ENCODE data around the gene ACBD4.

The ACBD4 gene

GRCh38 chr17:45127207-45127547 is 8.3 kb upstream of the ACBD4 start:
- H3K9me2 ChIP-seq (replicated peaks; ENCODE audit: control insufficient read depth, low read length), result no peaks in the 10 kb centered on the region
- TF ChIP-seq CTCF (IDR thresholded peaks at IDR 0.05; ENCODE audit: low read depth, low read length, poor library complexity, severe bottlenecking) (no peak), EZH2phosphoT487 (IDR thresholded peaks at IDR 0.05; ENCODE audit: borderline replicate concordance, low read length) (no peak)
- peaks cover 16% of the 10 kb centered on the region for H3K27me3 ChIP-seq (ENCODE audit: control insufficient read depth, low read length)
- H3K79me2 ChIP-seq (ENCODE audit: control insufficient read depth, low read length), result no peaks in the 10 kb centered on the region
- H3K4me2 ChIP-seq (ENCODE audit: low read length), result no peak overlapping the region
- no peak overlapping the region for H3K27ac ChIP-seq (ENCODE audit: low read depth, low read length)
- H4K20me1 ChIP-seq (ENCODE audit: control insufficient read depth, insufficient read depth, low read depth, low read length), result 0 out of 2 replicates have a peak, but pooled peaks cover 4% of the 10 kb centered on the region
- H3K4me1 ChIP-seq (ENCODE audit: control insufficient read depth, low read length), result peaks cover 6% of the 10 kb centered on the region; the same call in 1 of the 2 replicates
- H3K36me3 ChIP-seq (ENCODE audit: control insufficient read depth, low read length), result no peaks in the 10 kb centered on the region
- H3K9me3 ChIP-seq (ENCODE audit: control insufficient read depth, insufficient read depth, low read length), result no peaks in the 10 kb centered on the region
- no peak overlapping the region for H3K4me3 ChIP-seq (ENCODE audit: low read length)
- no peaks in the 10 kb centered on the region for H3F3A ChIP-seq (ENCODE audit: control insufficient read depth, insufficient read depth)

- no peak for TF ChIP-seq EZH2phosphoT487 (IDR thresholded peaks at IDR 0.05; ENCODE audit: borderline replicate concordance, low read length)
- TF ChIP-seq CTCF (IDR thresholded peaks at IDR 0.05; ENCODE audit: low read depth, low read length, poor library complexity, severe bottlenecking), result no peak
- Histone ChIP-seq H3K4me2 (ENCODE audit: low read length) (no peak overlapping the region), H3K79me2 (ENCODE audit: control insufficient read depth, low read length) (no peaks in the 10 kb centered on the region), H3K4me3 (ENCODE audit: low read length) (no peak overlapping the region), H3K27me3 (ENCODE audit: control insufficient read depth, low read length) (peaks cover 16% of the 10 kb centered on the region), H3K9me2 (replicated peaks; ENCODE audit: control insufficient read depth, low read length) (no peaks in the 10 kb centered on the region), H3K36me3 (ENCODE audit: control insufficient read depth, low read length) (no peaks in the 10 kb centered on the region), H4K20me1 (ENCODE audit: control insufficient read depth, insufficient read depth, low read depth, low read length) (0 out of 2 replicates have a peak, but pooled peaks cover 4% of the 10 kb centered on the region), H3F3A (ENCODE audit: control insufficient read depth, insufficient read depth) (no peaks in the 10 kb centered on the region), H3K9me3 (ENCODE audit: control insufficient read depth, insufficient read depth, low read length) (no peaks in the 10 kb centered on the region), H3K27ac (ENCODE audit: low read depth, low read length) (no peak overlapping the region), H3K4me1 (ENCODE audit: control insufficient read depth, low read length) (peaks cover 8% of the 10 kb centered on the region)
Measured at GRCh38 chr17:45127548-45128300, 7.8 kb upstream of the ACBD4 start.

GRCh38 chr17:45128331-45128730 is 7.2 kb upstream of the ACBD4 start:
- Histone ChIP-seq H3K9me3 (ENCODE audit: control insufficient read depth, insufficient read depth, low read length) (no peaks in the 10 kb centered on the region), H3K4me2 (ENCODE audit: low read length) (no peak overlapping the region), H3K79me2 (ENCODE audit: control insufficient read depth, low read length) (no peaks in the 10 kb centered on the region), H3K27ac (ENCODE audit: low read depth, low read length) (no peak overlapping the region), H4K20me1 (ENCODE audit: control insufficient read depth, insufficient read depth, low read depth, low read length) (0 out of 2 replicates have a peak, but pooled peaks cover 4% of the 10 kb centered on the region), H3K4me1 (ENCODE audit: control insufficient read depth, low read length) (peaks cover 12% of the 10 kb centered on the region), H3F3A (ENCODE audit: control insufficient read depth, insufficient read depth) (no peaks in the 10 kb centered on the region), H3K27me3 (ENCODE audit: control insufficient read depth, low read length) (peaks cover 16% of the 10 kb centered on the region), H3K4me3 (ENCODE audit: low read length) (no peak overlapping the region), H3K36me3 (ENCODE audit: control insufficient read depth, low read length) (no peaks in the 10 kb centered on the region), H3K9me2 (replicated peaks; ENCODE audit: control insufficient read depth, low read length) (no peaks in the 10 kb centered on the region)
- TF ChIP-seq CTCF (IDR thresholded peaks at IDR 0.05; ENCODE audit: low read depth, low read length, poor library complexity, severe bottlenecking) (no peak), EZH2phosphoT487 (IDR thresholded peaks at IDR 0.05; ENCODE audit: borderline replicate concordance, low read length) (no peak)

All from DOHH2 (cell line).